Measurements from ENCODE around the gene FRMD4A. TPM values are rescaled to one million over a fixed set of nuclear protein-coding genes. Genes with fewer than 3 reads are reported as not detected.

The FRMD4A gene
- polyA plus RNA-seq, 1 of the 3 experiments (the other 2 are of a cell fraction) = 37.7 TPM

DNA sequence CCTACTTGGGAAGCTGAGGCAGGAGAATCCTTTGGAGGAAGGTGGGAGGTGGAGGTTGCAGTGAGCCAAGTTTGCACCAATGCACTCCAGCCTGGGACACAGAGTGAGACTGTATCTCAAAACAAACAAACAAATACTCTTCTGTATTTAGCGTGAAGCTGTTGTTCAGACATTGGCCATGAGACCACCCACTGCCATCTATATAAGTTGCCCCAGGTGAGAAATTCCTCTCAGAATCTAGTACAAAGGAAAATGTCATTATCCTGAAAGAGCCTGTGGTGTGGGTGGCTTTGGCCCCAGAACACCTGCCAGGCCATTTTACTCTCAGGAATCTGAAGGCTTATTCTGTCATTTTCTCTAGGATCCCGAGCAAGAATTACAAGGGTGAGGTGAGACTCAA, 4.0 kb upstream of the FRMD4A start:
- POLR2A ChIA-PET = no interaction called here
- no peak overlapping the region for H3K4me2 ChIP-seq
- H4K20me1 ChIP-seq (ENCODE audit: insufficient read depth) = no peaks in the 10 kb centered on the region
- H3K27ac ChIP-seq (ENCODE audit: low read depth in 2 of 2, low read length in 1 of 2) = no peak overlapping the region
- H3K9me3 ChIP-seq = no peaks in the 10 kb centered on the region
- no peak overlapping the region for H2AFZ ChIP-seq (ENCODE audit: low read depth)
- CTCF ChIA-PET = interaction anchor here (0.7 to 1.2 kb wide), 3 partner anchors 21 to 134 kb away, joined by 3 read pairs; no protein-coding TSS in a partner anchor
- H3K9me2 ChIP-seq = no peaks in the 10 kb centered on the region
- no peaks in the 10 kb centered on the region for H3K36me3 ChIP-seq (replicated peaks in 1 of 2; ENCODE audit: control insufficient read depth in 1 of 2, insufficient read depth in 2 of 2, low read length in 1 of 2)
- DNase-seq = no peak
- H3K4me3 ChIP-seq (ENCODE audit: low read depth in 2 of 2, low read length in 1 of 2) = no peak overlapping the region
- H3K79me2 ChIP-seq (ENCODE audit: insufficient read depth) = no peaks in the 10 kb centered on the region
- H3K4me1 ChIP-seq (ENCODE audit: control insufficient read depth in 1 of 2, insufficient read depth in 2 of 2, low read depth in 1 of 2, low read length in 1 of 2) = peaks cover 0 to 12% of the 10 kb centered on the region in 2 experiments; a peak in 2 of 4 replicates
- H3K27me3 ChIP-seq (ENCODE audit: insufficient read depth) = peaks cover 21% of the 10 kb centered on the region
- no peak for TF ChIP-seq MXI1 (IDR thresholded peaks at IDR 0.05; ENCODE audit: low read depth, low read length)
- TF ChIP-seq GABPA (IDR thresholded peaks at IDR 0.05; ENCODE audit: low read depth) = no peak
- no peak for TF ChIP-seq SIN3A (IDR thresholded peaks at IDR 0.05; ENCODE audit: borderline replicate concordance, low read depth, low read length)
- no peak for TF ChIP-seq SMC3 (IDR thresholded peaks at IDR 0.05; ENCODE audit: low read depth, low read length)
- TF ChIP-seq FOXJ3 (CRISPR knock-in tag; IDR thresholded peaks at IDR 0.05) = no peak
- no peak for TF ChIP-seq YY1 (IDR thresholded peaks at IDR 0.05; ENCODE audit: low read depth)
- TF ChIP-seq, protein P1, sequence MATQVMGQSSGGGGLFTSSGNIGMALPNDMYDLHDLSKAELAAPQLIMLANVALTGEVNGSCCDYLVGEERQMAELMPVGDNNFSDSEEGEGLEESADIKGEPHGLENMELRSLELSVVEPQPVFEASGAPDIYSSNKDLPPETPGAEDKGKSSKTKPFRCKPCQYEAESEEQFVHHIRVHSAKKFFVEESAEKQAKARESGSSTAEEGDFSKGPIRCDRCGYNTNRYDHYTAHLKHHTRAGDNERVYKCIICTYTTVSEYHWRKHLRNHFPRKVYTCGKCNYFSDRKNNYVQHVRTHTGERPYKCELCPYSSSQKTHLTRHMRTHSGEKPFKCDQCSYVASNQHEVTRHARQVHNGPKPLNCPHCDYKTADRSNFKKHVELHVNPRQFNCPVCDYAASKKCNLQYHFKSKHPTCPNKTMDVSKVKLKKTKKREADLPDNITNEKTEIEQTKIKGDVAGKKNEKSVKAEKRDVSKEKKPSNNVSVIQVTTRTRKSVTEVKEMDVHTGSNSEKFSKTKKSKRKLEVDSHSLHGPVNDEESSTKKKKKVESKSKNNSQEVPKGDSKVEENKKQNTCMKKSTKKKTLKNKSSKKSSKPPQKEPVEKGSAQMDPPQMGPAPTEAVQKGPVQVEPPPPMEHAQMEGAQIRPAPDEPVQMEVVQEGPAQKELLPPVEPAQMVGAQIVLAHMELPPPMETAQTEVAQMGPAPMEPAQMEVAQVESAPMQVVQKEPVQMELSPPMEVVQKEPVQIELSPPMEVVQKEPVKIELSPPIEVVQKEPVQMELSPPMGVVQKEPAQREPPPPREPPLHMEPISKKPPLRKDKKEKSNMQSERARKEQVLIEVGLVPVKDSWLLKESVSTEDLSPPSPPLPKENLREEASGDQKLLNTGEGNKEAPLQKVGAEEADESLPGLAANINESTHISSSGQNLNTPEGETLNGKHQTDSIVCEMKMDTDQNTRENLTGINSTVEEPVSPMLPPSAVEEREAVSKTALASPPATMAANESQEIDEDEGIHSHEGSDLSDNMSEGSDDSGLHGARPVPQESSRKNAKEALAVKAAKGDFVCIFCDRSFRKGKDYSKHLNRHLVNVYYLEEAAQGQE (IDR thresholded peaks at IDR 0.05; ENCODE audit: low read depth, low read length) = no peak
- no peak for TF ChIP-seq MEF2A (IDR thresholded peaks at IDR 0.05; ENCODE audit: borderline replicate concordance, low read depth)
- TF ChIP-seq NFIC (IDR thresholded peaks at IDR 0.05; ENCODE audit: borderline replicate concordance) = no peak
- TF ChIP-seq RCOR1 (IDR thresholded peaks at IDR 0.05; ENCODE audit: low read length) = no peak
- TF ChIP-seq, protein P2, sequence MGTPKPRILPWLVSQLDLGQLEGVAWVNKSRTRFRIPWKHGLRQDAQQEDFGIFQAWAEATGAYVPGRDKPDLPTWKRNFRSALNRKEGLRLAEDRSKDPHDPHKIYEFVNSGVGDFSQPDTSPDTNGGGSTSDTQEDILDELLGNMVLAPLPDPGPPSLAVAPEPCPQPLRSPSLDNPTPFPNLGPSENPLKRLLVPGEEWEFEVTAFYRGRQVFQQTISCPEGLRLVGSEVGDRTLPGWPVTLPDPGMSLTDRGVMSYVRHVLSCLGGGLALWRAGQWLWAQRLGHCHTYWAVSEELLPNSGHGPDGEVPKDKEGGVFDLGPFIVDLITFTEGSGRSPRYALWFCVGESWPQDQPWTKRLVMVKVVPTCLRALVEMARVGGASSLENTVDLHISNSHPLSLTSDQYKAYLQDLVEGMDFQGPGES (IDR thresholded peaks at IDR 0.05; ENCODE audit: low read depth, low read length) = no peak
- 39% methylated on average over 2 of the region's 2 CpGs for WGBS (ENCODE audit: low lambda C conversion rate)
- no peak overlapping the region for H3K9ac ChIP-seq
- no peaks in the 10 kb centered on the region for H3F3A ChIP-seq (replicated peaks; ENCODE audit: insufficient read depth)

DNA sequence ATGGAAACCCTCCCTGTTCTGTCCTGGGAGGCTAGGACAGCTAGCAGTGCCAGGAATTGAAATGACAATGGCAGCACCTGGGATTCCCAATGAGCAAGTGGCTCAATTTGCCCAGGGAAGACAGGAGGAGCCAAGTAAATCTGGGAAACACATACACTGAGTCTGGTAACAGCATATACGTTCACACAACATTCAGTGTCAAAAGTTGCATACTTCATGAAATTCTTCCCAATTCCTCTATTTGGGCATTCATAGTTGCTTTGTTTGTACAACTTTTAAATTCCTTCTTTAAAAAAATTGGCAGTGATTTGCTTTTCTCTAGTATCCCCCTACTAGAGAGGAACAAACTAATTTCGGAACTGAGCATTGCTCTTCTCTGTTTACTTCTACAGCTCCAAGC, 2.9 kb upstream of the FRMD4A start:
- H3K4me3 ChIP-seq (ENCODE audit: low read depth in 2 of 2, low read length in 1 of 2) = no peak overlapping the region
- ChIA-PET POLR2A (no interaction called here), CTCF (interaction anchor here (0.8 to 1.5 kb wide), 3 partner anchors 22 to 133 kb away, joined by 3 read pairs; no protein-coding TSS in a partner anchor)
- no peaks in the 10 kb centered on the region for H3K9me3 ChIP-seq
- peaks cover 0 to 12% of the 10 kb centered on the region in 2 experiments; a peak in 2 of 4 replicates for H3K4me1 ChIP-seq (ENCODE audit: control insufficient read depth in 1 of 2, insufficient read depth in 2 of 2, low read depth in 1 of 2, low read length in 1 of 2)
- no peaks in the 10 kb centered on the region for H4K20me1 ChIP-seq (ENCODE audit: insufficient read depth)
- no peaks in the 10 kb centered on the region for H3K79me2 ChIP-seq (ENCODE audit: insufficient read depth)
- 27% methylated on average over 2 of the region's 2 CpGs for WGBS (ENCODE audit: low lambda C conversion rate)
- H3K9ac ChIP-seq = no peak overlapping the region
- no peaks in the 10 kb centered on the region for H3K9me2 ChIP-seq
- TF ChIP-seq RXRA (IDR thresholded peaks at IDR 0.05; ENCODE audit: borderline replicate concordance, low read depth) = no peak
- no peak for TF ChIP-seq EZH2phosphoT487 (IDR thresholded peaks at IDR 0.05; ENCODE audit: borderline replicate concordance, low read depth)
- no peak for TF ChIP-seq NRF1 (IDR thresholded peaks at IDR 0.05; ENCODE audit: low read depth, low read length)
- TF ChIP-seq, protein P3, sequence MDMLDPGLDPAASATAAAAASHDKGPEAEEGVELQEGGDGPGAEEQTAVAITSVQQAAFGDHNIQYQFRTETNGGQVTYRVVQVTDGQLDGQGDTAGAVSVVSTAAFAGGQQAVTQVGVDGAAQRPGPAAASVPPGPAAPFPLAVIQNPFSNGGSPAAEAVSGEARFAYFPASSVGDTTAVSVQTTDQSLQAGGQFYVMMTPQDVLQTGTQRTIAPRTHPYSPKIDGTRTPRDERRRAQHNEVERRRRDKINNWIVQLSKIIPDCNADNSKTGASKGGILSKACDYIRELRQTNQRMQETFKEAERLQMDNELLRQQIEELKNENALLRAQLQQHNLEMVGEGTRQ (IDR thresholded peaks at IDR 0.05; ENCODE audit: borderline replicate concordance, low read depth, low read length) = no peak
- TF ChIP-seq, protein P4, sequence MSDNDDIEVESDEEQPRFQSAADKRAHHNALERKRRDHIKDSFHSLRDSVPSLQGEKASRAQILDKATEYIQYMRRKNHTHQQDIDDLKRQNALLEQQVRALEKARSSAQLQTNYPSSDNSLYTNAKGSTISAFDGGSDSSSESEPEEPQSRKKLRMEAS (IDR thresholded peaks at IDR 0.05; ENCODE audit: low read depth) = no peak
- TF ChIP-seq FOXM1 (IDR thresholded peaks at IDR 0.05; ENCODE audit: low read depth) = no peak
- no peak for TF ChIP-seq POLR2AphosphoS5 (IDR thresholded peaks at IDR 0.05; ENCODE audit: low read depth, low read length)
- TF ChIP-seq EP300 (IDR thresholded peaks at IDR 0.05; ENCODE audit: borderline replicate concordance in 1 of 2, low read depth in 1 of 2, low read length in 1 of 2) = no peak
- H3K27me3 ChIP-seq (ENCODE audit: insufficient read depth) = peaks cover 31% of the 10 kb centered on the region
- H3K27ac ChIP-seq (ENCODE audit: low read depth in 2 of 2, low read length in 1 of 2) = no peak overlapping the region
- no peak overlapping the region for H2AFZ ChIP-seq (ENCODE audit: low read depth)
- DNase-seq = no peak
- no peak overlapping the region for H3K4me2 ChIP-seq
- no peaks in the 10 kb centered on the region for H3K36me3 ChIP-seq (replicated peaks in 1 of 2; ENCODE audit: control insufficient read depth in 1 of 2, insufficient read depth in 2 of 2, low read length in 1 of 2)
- H3F3A ChIP-seq (replicated peaks; ENCODE audit: insufficient read depth) = no peaks in the 10 kb centered on the region
